G401.6 (cell line): Measurements from ENCODE around the gene RNF212.

Experiments used
- FAIRE-seq: peaks from 2 replicates; lab custom pipeline; 2012; peaks lifted over from hg19 to GRCh38; lab: Jason Lieb, UNC

Gene RNF212

DNA sequence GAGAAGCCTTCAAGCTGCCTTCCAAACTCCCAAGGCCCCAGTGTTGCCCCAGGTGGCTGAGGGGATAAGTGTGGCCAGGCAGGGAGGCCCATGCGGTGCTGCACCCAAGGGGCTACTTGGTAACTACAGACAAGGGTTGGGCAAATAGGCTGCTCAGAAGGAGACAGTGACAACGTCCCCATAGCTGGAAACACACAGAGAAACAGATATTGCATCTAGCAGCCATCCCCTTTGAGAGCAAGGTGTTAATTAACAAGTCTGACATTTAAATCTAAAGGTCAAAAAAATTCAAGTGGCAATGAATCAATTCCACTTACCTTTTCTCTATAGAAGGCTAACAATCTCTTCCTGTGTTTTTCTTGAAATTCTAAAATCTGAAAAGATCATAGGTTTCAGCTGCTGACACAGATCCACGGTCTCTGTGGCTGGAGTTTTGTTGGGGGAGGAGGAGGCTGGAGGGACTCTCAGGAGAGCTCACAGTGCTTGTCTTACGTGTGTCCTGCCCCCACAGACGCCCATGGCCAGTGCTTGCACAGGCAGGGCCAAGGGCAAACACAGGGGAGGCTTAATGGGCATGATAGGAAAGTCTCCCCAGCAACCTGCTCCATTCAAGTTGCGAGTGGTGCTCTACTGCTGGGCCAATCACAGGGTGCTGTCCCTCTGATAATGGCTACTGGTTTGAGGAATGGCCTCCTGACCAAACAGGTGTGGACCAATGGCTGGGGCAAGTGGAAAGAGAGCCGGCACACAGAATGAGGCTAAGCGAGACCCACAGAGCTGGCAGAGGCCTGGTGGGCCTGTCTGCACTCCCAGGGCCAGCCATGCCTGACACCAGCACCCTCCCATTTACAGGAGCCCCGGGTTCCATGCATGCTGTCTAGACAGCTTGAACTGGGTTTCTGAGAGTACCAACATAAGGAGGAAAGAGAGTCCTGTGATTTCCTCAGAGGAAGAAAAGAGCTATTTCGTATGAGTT, 22.6 kb downstream of the RNF212 start:
- FAIRE-seq, result no peak

DNA sequence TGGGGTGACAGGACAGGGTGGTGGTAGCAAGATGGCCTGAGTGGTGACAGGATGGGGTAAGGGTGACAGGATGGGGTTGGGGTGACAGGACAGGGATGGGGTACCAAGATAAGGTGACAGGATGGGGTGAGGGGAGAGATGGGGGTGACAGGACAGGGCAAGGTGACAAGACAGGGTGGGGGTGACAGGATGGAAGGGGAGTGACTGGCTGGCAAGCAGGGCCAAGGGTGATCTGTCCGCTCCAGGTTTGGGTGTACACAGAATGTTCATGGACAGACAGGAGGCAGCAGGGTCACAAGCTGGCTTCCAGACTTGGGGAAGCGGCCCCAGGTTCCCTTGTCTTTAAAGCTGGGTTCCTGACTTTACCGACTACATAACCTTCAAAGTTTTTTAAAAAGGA, 23.3 kb downstream of the RNF212 start:
- no peak for FAIRE-seq

DNA sequence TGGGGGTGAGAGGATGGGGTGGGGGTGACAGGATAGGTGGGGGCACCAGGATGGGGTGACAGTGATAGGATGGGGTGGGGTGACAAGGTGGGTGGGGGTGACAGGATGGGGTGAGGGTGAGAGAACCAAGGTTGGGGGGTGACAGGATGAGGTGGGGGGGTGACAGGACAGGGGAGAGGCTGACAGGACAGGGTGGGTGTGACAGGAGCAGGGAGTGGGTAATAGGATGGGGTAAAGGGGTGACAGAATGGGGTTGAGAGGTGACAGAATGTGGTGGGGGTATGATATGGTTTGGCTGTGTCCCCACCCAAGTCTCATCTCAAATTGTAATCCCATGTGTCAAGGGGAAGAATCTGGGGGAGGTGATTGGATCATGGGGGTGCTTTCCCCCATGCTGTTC, 26.0 kb downstream of the RNF212 start:
- no peak for FAIRE-seq

DNA sequence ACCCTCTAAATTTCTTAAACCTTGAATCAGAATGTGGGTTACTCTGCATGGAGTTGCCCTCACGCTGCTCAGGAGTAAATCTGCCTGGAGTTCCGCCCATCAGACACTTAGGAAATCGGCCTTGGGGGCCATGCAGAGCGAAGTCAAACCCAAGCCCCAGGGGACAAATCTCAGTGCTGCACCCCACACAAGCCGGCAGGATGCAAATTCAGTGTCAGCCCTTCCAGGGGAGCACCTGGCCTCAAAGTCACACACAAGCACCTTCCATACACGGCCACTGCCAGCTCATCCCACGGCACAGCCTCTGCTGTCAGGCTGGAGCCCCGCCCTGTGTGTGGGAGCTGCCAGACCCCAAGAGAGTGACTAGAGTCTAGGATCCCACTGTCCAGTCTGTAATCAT, 27.4 kb downstream of the RNF212 start:
- FAIRE-seq, result no peak

DNA sequence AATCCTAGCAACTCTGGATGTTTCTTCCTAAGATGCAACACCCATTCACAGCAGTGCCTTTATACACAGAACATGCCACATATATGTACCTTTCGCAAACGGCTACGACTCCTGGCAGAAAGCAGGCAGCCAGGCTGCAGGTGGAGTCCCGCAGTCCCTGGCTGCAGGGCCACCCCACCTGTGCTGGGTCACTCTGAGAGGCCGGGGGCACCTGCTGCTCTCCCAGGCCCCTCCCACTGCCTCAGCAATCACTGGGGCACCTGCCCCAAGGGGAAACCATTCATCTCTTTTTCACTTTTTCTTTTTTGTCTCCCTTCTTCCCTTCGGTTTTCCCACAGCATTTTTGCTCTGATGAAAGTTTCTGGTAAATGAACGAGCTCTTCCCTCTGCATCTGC, 28.0 kb downstream of the RNF212 start:
- no peak for FAIRE-seq

DNA sequence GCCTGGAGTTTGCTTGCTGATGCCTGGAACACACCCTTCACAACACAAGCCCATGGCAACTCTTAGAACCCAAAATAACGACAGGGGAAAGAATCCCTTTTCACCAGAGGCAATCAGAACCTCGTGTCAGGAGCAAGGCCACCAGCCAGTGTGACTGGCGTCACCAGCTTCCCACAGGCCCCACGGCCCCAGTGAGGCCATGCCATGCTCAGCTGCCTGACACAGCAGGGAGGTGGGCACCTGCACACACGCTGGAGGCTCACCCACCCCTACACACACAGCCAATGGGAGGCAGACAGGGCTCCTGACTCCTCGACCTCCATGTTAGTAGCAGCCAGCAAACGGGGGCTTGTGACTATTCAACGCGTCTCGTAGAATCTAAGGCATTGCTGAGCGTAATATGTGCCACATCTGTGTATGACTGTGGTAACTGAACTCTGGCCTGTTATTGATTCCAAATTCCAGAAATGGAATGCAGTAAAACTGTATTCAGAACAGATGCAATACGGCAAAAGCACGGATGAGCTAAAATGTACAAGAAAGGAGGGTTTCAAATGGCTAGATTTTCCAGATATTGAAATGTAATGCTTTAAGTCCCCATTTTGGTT, 28.5 kb downstream of the RNF212 start:
- FAIRE-seq, result no peak

DNA sequence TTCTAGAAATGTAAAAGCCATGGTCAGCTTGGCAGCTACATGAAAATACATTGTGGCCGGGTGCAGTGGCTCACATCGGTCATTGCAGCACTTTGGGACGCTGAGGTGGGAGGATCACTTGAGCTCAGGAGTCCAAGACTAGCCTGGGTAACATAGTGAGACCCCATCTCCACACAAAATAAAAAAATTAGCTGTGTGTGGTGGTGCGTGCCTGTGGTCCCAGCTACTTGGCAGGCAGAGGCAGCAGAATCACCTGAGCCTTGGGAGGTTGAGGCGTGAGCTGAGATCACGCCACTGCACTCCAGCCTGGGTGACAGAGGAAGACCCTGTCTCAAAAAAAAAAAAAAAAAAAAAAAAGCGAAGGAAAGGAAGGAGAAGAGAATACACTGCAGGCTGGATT, 29.0 kb downstream of the RNF212 start:
- FAIRE-seq, result no peak

DNA sequence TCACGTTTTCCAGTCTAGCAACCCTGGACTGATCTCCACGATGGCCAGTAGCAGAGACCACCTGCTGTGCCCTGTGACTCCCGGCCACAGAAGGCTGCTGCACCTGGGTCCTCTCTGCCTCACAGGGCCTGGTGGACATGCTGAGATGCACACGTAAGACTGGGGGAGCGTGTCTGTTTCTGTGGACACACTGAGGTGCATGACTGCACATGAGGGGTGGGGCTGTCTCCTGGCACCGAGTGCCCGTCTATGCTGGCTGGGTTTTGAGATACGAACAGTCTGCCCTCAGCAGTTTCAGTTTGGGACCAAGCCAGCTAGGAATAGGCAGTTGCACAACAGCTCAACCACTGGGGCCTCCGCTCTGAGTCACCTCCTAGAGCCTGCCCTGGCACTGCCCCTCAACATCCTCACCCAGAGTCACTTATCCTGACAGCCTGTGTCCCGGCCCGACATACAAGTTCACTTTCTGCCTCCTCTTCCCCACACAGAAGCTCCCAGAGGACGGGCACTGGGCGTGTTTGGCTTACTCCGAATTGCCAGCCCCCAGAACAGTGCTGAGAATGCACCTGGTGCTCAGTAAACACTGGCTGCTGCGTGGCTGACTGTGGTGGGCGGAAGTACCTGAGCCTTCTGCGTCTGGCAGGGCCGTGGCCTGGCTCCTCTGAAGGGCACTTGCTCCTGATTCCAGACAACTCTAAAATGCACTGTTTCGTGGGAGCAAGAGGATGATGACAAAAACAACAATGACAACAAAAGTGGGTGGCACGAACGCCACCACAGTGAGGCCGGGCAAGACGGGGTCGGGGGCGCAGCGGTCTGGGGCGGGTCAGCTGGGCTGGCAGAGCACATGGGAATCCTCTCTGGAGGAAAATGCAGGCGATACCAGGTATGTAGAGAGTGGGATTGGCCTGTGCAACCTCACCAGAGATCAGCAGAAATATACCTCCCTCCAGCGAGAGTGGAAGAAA, 30.9 kb downstream of the RNF212 start:
- FAIRE-seq, result no peak

DNA sequence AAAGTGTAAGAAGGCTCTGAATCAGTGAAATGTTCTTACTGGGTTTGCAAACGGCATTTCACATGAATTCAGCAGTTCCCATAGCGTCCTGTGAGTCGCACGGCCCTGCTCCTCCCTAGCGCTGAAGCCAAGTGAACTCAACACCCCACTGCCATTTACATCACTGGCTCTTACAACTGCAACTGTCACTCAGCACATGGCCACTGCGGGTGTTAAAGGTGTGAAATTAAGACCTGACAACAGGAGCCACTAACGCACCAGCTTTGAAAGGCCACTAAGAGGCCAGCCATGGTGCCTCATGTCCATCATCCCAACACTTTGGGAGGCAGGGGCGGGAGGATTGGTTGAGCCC, 31.7 kb downstream of the RNF212 start:
- no peak for FAIRE-seq

DNA sequence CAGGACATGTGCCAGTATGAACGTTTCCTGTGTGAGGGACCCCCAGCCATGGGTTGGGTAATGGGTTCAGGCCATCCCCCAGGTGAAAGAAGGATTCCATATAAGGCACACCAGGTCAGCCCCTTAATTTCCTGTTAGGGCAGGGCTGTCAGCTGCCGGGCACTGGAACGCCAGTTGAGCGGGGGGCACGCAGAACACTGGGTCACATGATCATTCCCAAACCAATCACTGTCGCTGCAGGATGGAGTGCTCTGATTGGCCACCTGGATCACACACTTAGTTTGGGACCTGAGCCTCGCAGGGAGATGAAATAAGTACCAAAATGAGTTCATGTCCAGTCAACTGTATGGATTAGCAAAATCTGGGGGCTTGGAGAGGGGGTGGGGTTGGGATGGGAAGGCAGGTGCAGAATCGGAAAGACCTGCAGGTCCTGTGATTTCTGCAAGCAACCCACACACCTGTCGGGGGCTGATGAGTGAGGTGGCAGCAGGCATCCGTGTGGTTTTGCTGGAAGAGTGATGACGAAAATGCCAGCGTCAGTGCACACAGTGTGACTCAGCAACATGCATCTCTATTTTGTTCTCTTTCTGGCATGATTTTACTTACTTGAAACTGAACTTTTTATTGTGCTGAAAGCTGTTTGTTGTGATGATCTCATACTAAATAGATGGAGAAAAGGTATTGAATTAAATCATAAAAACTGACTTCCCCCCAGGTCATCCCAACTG, 32.2 kb downstream of the RNF212 start:
- no peak for FAIRE-seq

DNA sequence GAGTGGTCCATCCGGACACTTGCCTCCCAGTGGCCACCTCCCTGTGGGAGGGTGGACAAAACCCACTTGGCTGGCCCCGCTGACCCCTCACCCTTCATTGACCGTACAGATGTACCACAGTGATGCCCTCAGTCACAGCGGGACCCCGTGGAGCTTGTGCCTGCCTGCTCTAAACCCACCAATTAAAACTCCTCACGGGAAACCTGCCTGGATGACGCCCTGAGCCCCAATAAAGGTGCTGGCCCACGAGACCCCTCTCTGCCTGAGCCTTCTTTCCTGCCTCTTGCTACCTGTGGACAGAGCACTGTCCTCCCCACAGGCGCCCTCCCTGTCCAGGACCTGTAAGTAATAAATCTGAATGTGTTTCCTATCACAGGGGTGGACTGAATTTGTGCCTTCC, 32.9 kb downstream of the RNF212 start:
- FAIRE-seq, result no peak

DNA sequence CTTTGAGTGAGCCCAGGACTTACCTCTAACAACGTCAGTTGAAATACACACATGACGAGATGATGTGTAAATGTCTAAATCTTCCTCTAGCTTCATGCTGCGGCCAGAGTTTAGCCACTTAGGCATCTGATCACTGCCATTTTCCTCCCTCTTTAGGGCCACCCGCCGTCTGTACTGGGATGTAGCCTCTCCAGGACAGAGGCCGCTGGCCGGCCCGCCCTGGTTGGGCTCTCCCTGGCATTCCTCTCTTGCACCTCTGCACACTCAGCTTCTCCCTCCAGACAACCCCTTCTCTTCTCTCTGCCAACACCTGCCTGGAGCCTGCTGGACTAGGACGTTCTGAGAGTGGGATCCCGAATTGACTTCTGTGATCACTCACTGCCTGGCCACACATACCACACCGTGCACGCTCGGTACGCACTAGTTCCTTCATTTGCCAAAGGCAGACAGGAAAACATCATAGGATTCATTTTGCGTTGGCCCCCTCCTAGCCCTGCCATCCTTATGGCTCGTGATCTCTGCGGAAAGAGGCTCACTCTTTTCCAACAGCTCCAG, 33.6 kb downstream of the RNF212 start:
- no peak for FAIRE-seq

DNA sequence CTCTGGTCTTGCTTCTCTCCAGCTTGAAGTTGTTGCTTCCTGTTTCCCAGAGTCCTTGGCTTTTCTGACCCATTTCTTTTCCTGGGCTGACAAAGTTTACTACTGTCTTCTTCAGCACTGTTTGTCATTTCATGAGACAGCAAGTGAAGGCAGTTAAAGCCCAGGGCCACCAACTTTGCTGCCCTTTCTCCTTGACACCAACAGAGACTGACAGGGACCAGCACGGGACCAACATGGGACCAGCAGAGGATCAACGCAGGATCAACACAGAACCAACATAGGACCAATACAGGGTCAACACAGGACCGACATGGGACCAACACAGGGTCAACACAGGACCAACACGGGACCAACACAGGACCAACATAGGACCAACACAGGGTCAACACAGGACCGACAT, 34.9 kb downstream of the RNF212 start:
- FAIRE-seq, result no peak

DNA sequence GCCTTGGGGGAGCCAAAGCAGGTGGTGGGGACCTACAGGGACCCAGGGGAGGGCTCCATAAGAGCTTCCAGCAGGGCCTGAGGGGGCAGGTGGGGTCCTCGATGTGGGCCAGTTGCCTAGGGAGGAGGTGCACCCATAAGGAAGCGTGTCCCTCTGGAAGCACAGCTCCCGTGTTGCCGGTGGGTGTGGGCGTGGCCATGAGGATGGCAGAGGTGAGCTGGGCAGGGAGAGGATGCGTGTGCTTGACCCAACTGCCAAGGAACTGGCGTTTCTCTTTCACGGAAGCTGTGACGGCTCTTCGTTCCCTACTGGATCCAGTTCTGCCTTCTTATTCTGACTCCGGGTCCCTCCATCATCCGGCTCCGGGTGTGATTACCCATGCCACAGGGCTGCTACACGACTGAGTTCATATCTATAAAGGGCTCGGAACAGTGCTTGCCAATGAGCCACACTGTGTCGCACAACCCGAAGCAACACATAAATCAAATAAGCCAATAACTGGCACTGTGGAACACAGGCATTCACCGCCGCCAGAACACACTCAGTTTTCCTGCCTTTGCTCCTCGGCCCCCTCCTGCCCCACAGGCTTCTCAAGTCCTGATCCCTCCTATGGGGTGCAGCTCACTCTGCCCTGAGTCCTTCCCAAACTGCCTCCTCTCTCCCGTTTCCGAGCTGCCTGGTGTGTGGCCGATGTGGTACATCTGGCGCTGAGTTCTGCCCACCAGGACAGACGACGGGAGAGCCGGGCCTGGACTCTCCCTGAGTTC, 35.5 kb downstream of the RNF212 start:
- FAIRE-seq, result no peak

DNA sequence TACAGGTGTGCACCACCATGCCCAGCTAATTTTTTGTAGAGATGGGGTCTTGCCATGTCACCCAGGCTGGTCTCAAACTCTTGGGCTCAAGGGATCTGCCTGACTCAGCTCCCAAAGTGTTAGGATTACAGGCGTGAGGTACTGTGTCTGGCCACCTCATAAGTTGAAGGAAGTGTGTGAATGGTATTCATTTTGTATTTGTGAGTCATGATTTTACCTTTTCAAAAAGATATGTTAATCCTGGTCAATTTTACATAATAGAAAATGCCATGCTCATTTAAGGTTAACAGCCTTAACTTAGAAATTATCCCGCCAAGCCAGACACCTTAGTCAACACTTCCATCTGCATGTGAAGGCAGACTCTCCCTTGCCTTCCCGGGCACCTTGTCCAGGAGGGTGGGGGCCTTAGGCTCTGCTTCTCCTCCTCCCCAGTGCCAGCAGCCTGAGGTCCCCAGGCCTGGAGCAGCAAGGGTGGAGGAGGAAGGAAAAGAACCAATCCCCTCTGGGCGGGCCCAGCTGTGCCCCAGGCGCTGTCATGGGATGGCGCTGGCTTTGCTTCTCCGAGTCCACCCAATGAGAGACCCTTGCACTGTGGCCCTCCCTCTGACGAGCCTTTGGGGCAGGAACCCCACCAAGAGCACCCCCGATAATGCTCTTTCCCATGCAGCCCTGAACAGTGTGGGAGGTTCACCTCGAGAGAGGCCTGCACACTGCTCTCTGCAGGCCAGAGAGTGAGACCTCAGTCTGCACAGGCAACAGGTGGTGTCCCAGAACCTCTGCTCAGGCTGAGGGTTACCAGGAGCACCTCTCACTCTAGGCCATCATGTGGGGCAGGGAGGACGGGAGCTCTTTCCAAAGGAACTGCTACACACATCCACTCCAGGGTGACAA, 37.3 kb downstream of the RNF212 start:
- FAIRE-seq, result no peak

DNA sequence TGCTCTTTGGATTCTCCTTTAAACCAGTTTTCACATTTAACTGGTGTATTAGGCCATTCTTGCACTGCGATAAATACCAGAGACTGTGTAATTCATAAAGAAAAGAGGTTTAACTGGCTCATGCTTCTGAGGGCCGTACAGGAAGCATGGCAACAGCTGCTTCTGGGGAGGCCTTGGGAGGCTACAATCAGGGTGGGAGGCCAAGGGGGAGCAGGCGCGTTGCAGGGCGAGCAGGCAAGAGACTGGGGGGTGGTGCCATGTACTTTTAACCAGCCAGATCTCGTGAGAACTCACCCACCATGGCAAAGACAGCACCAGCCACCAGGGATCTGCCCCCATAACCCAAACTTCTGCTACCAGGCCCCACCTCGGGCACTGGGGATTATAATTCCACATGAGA, 38.1 kb downstream of the RNF212 start:
- no peak for FAIRE-seq

DNA sequence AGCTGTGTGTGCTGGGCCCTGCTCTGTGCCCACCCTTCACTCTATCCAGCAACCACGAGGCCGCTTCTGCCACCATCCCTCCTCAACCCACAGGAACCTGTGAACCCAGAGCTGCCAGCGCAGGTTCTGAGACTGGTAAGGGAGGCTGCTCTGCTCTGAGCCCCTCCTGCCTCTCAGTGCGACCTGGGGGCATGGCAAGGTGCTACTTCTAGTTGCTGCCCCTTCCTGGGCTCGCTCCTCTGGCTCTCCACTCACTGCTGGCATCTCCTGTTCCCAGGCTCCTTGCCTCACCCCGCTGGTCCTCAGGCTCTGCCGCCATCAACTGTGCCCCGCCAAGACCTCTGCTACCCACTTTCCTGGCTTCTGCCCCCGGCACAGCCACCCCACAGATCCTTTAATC, 39.3 kb downstream of the RNF212 start:
- FAIRE-seq, result no peak

DNA sequence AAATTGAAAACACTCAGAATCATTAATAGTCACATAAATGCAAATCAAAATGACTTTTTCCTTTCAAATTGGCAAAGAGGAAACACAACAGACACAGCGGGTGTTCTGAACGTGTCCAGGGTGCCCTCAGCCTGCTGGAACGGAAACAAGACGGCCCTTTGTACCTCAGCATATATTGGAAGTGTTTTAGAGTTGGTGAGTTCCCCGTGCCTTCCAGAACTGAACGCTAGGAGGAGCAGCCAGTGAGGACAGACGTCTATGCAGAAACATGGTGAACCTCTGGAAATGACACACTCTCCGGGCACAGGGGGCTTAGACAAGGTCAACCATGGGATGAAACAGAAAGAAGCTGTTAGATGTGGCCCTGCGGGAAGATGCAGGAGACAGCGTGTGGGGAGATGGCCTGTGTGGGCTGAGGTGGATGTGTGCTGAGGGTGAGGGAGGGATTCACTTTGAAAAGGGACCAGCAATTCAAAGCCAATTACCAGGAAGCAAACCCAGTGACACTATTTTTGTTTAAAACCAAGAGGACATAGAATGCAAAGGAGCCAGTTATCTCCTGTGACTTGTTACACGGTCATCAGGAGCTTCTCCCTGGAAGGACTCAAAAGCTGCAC, 40.4 kb downstream of the RNF212 start:
- FAIRE-seq, result no peak

DNA sequence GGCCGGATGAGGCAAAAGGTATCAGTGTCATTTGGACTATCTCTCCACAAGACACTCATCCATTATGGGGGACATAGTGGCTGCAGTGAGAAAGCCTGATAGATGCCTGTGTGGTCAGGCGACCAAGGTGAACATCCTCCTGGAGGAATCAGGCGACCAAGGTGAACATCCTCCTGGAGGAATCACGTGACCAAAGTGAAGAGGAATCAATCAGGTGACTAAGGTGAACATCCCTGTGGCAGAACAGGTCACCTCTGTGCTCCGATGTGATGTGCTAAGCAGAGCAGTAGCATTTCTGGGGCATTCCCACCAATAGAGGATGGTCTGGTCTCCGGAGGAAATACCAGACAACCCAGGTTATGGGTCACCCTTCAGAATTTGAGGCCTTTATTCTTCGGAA, 44.0 kb downstream of the RNF212 start:
- FAIRE-seq, result no peak

DNA sequence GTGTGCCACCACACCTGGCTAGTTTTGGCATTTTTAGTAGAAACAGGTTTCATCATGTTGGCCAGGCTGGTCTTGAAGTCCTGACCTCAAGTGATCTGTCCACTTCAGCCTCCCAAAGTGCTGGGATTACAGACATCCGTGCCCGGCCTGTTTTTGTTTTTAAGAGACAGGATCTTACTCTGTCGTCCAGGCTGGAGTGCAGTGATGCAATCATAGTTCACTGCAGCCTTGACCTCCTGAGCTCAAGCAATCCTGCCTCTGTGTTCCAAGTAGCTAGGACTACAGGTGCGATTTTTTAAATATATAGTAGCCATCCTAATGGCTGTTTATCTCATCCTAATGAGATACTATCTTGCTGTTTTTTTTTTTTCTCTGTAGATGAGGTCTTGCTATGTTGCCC, 47.6 kb downstream of the RNF212 start:
- FAIRE-seq, result no peak
